Spleen (tissue), 11 donors: ENCODE measurements around the gene CDH7. TPM values are rescaled to one million over a fixed set of nuclear protein-coding genes. Genes with fewer than 3 reads are reported as not detected.

Source experiments
- DNase-seq: peaks from one replicate; pipeline ENCODE4 v3.0.0-alpha.2; 2020
- H3K27ac ChIP-seq, 8 donors: fragments of 200-600 bp; sonication (generic) in 7 of 8; 1 replicate in 4 of 8; 2 replicates in 4 of 8; pipeline versions ENCODE4 v1.5.0 to v1.8.0; 2016 to 2021; ENCODE audit warnings: inconsistent platforms in 4 of 8, mild to moderate bottlenecking in 4 of 8, moderate library complexity in 1 of 8
- H3K27me3 ChIP-seq, 7 donors: fragments of 200-600 bp; sonication (generic) in 6 of 7; replicated peaks in 1 of 7; 1 replicate in 4 of 7; 2 replicates in 3 of 7; pipeline versions ENCODE4 v1.5.0 to v1.8.0; 2016 to 2021; ENCODE audit warnings: inconsistent platforms in 3 of 7, mild to moderate bottlenecking in 1 of 7
- H3K36me3 ChIP-seq, 6 donors: fragments of 200-600 bp; sonication (generic) in 5 of 6; 1 replicate in 4 of 6; 2 replicates in 2 of 6; pipeline versions ENCODE4 v1.5.0 to v1.8.0; 2016 to 2021; ENCODE audit warnings: inconsistent platforms in 2 of 6
- H3K4me1 ChIP-seq, 6 donors: fragments of 200-600 bp; sonication (generic) in 5 of 6; 1 replicate in 3 of 6; 2 replicates in 3 of 6; pipeline versions ENCODE4 v1.5.0 to v1.8.0; 2016 to 2021; ENCODE audit warnings: inconsistent platforms in 3 of 6
- H3K4me3 ChIP-seq, 8 donors: fragments of 200-600 bp; sonication (generic) in 7 of 8; 1 replicate in 4 of 8; 2 replicates in 4 of 8; pipeline versions ENCODE4 v1.5.0 to v1.8.0; 2016 to 2021; ENCODE audit warnings: inconsistent platforms in 4 of 8, mild to moderate bottlenecking in 4 of 8, moderate library complexity in 2 of 8
- H3K9me3 ChIP-seq, 8 donors: fragments of 200-600 bp; sonication (generic) in 7 of 8; 1 replicate in 4 of 8; 2 replicates in 4 of 8; pipeline versions ENCODE4 v1.5.0 to v1.8.0; 2016 to 2021; ENCODE audit warnings: inconsistent platforms in 4 of 8
- CTCF ChIP-seq, 11 experiments: fragments of 200-600 bp in 7 of 11; fragments of 450-650 bp in 4 of 11; sonication (generic) in 4 of 11; IDR thresholded peaks in 8 of 11; conservative IDR thresholded peaks in 3 of 11; 1 replicate in 7 of 11; 2 replicates in 4 of 11; pipeline versions ENCODE4 v1.4.0 to v1.8.0; 2016 to 2021; ENCODE audit warnings: antibody characterized with exemption in 11 of 11, inconsistent platforms in 4 of 11, mild to moderate bottlenecking in 1 of 11
- POLR2A ChIP-seq, 3 donors: fragments of 450-650 bp; IDR thresholded peaks; one replicate each; pipeline ENCODE4 v1.5.1; 2017; ENCODE audit warnings: antibody characterized with exemption in 3 of 3, mild to moderate bottlenecking in 1 of 3
- POLR2AphosphoS5 ChIP-seq, 3 donors: sonication (generic); formaldehyde crosslinking; IDR thresholded peaks; one replicate each; pipeline ENCODE4 v1.5.1; 2017; ENCODE audit warnings: antibody characterized with exemption in 3 of 3
- WGBS, 5 donors: extraction: QIAGEN DNeasy Blood & Tissue Kit in 3 of 5; methylation state at CpG; one replicate each; pipeline versions ENCODE4 v1.1.5 to v1.1.7; 2013 to 2018; 5-methylcytosine and 5-hydroxymethylcytosine counted together
- intact Hi-C: fragments of 100-400 bp; cut with DNase I; formaldehyde crosslinking; loops from one replicate; pipeline ENCODE4 v1.15.0; 2023; ENCODE audit warnings: low total_unique reads
- polyA plus RNA-seq, 3 donors: library from polyadenylated mRNA; stranded (reverse); fragments of 200-250 nt; gene quantifications; one replicate each; pipeline ENCODE4 v1.2.1, GENCODE V29; 2013
- total RNA-seq, 7 donors: library from RNA; depleted of rRNA in 3 of 7; stranded (reverse); fragments of >200 nt in 3 of 7; fragmentation: NEBNext Ultra II Directional in 4 of 7; extraction: Animal tissue kit (Norgen Biotek cat#: 25700) in 4 of 7; gene quantifications; one replicate each; pipeline versions ENCODE4 v1.1.0 to v1.2.1, GENCODE V29; 2016 to 2021
- donor health status: healthy with polysubstance abuse.
- donor health status: DM: no; HTN: no; CAD: no; lungs with moderate emphysema.
- donor health status: DM: no; HTN: no; CAD: no.
- donor health status: Bipolar disorder and iron deficiency.
- donor health status: healthy.
- donor health status: DM: no; HTN: no; CAD: no.
- donor health status: DM: yes; HTN: yes; CAD: no.

Gene CDH7
- total and polyA plus RNA-seq, 10 donors: under 0.01 to 0.09 (median 0.06) TPM; not detected in 6

GRCh38 chr18:65751155-65752085, 608 bp downstream of the CDH7 start:
- no peak overlapping the region for H3K27ac ChIP-seq
- H3K36me3 ChIP-seq: no peaks in the 10 kb centered on the region
- H3K9me3 ChIP-seq: peaks cover 0 to 8% (median 0%) of the 10 kb centered on the region in 8 donors
- peaks cover 0 to 42% (median 17%) of the 10 kb centered on the region in 7 donors for H3K27me3 ChIP-seq
- WGBS, 5 donors: 8 to 18% (median 11%) methylated on average over 32 to 42 of the region's 42 CpGs
- H3K4me3 ChIP-seq: peak overlapping the region in 7 of 8 donors; percentile 15 to 57 (median 27)
- peaks cover 0 to 15% (median 7%) of the 10 kb centered on the region in 6 donors for H3K4me1 ChIP-seq
- intact Hi-C loops: no loop called here
- TF ChIP-seq POLR2AphosphoS5 (IDR thresholded peaks at IDR 0.05) (no peak), POLR2A (IDR thresholded peaks at IDR 0.05) (no peak), CTCF (IDR thresholded peaks at IDR 0.05 in 8 of 11, conservative IDR thresholded peaks at IDR 0.05 in 3 of 11) (no peak)
- no peak for DNase-seq

- Histone ChIP-seq H3K27ac (no peak overlapping the region), H3K27me3 (peaks cover 0 to 42% (median 17%) of the 10 kb centered on the region in 7 donors), H3K9me3 (peaks cover 0 to 8% (median 0%) of the 10 kb centered on the region in 8 donors), H3K4me1 (peaks cover 0 to 15% (median 7%) of the 10 kb centered on the region in 6 donors), H3K36me3 (no peaks in the 10 kb centered on the region), H3K4me3 (no peak overlapping the region)
- 63 to 79% (median 64%) methylated on average over 5 of the region's 5 CpGs for WGBS, 5 donors
- intact Hi-C loops: no loop called here
- DNase-seq: no peak
- TF ChIP-seq POLR2A (IDR thresholded peaks at IDR 0.05): no peak
- TF ChIP-seq CTCF (IDR thresholded peaks at IDR 0.05 in 8 of 11, conservative IDR thresholded peaks at IDR 0.05 in 3 of 11): no peak
- TF ChIP-seq POLR2AphosphoS5 (IDR thresholded peaks at IDR 0.05): no peak
Measured at GRCh38 chr18:65752625-65753325, 2.0 kb downstream of the CDH7 start.

- no peaks in the 10 kb centered on the region for H3K36me3 ChIP-seq
- H3K9me3 ChIP-seq: peaks cover 0 to 8% (median 0%) of the 10 kb centered on the region in 8 donors
- DNase-seq: no peak
- no peak overlapping the region for H3K27ac ChIP-seq
- WGBS, 5 donors: 0 to 8% (median 4%) methylated on average over 2 of the region's 2 CpGs
- TF ChIP-seq POLR2A (IDR thresholded peaks at IDR 0.05): no peak
- no peak for TF ChIP-seq CTCF (IDR thresholded peaks at IDR 0.05 in 8 of 11, conservative IDR thresholded peaks at IDR 0.05 in 3 of 11)
- no peak for TF ChIP-seq POLR2AphosphoS5 (IDR thresholded peaks at IDR 0.05)
- no peak overlapping the region for H3K4me3 ChIP-seq
- intact Hi-C loops: no loop called here
- H3K4me1 ChIP-seq: peaks cover 0 to 15% (median 7%) of the 10 kb centered on the region in 6 donors
- peaks cover 0 to 42% (median 17%) of the 10 kb centered on the region in 7 donors for H3K27me3 ChIP-seq
Measured at GRCh38 chr18:65753520-65753919, 2.7 kb downstream of the CDH7 start.
